Stimulated activated naive CD8-positive, alpha-beta T cell treated with anti-CD3 and anti-CD28 coated beads, Interleukin-15, Interleukin-2, amounts not matched to agents 100 ng/mL and 50 ng/mL, for 24 hours (primary cell): ENCODE measurements around the gene CDH16.
A peak's percentile ranks its signal among the peaks of the same experiment; 100 is the strongest.
"Not testable (repeated sequence)": the region's sequence is repeated elsewhere in the genome, so short reads cannot be mapped to it uniquely, and the experiment has no call there.

Experiments
- H3K27ac Mint-ChIP-seq: one replicate; pipeline ENCODE4 v1.8.0; 2021; ENCODE audit warnings: mild to moderate bottlenecking, mixed read lengths
- H3K27me3 Mint-ChIP-seq: one replicate; pipeline ENCODE4 v1.8.0; 2021; ENCODE audit warnings: mixed read lengths
- H3K36me3 Mint-ChIP-seq: one replicate; pipeline ENCODE4 v1.8.0; 2021; ENCODE audit warnings: low read depth, mixed read lengths
- H3K4me1 Mint-ChIP-seq: one replicate; pipeline ENCODE4 v1.8.0; 2021; ENCODE audit warnings: low read depth, mixed read lengths
- H3K4me3 Mint-ChIP-seq: one replicate; pipeline ENCODE4 v1.8.0; 2021; ENCODE audit warnings: mild to moderate bottlenecking, mixed read lengths
- H3K9me3 Mint-ChIP-seq: one replicate; pipeline ENCODE4 v1.8.0; 2021; ENCODE audit warnings: mixed read lengths

Gene CDH16

GRCh38 chr16:66871840-66872239, 46.8 kb downstream of the CDH16 start:
- Mint-ChIP-seq H3K4me3 (no peak overlapping the region), H3K27me3 (no peaks in the 10 kb centered on the region), H3K27ac (peak overlapping the region; percentile 38), H3K36me3 (peaks cover 7% of the 10 kb centered on the region), H3K4me1 (peaks cover 50% of the 10 kb centered on the region), H3K9me3 (peaks cover 8% of the 10 kb centered on the region)

DNA sequence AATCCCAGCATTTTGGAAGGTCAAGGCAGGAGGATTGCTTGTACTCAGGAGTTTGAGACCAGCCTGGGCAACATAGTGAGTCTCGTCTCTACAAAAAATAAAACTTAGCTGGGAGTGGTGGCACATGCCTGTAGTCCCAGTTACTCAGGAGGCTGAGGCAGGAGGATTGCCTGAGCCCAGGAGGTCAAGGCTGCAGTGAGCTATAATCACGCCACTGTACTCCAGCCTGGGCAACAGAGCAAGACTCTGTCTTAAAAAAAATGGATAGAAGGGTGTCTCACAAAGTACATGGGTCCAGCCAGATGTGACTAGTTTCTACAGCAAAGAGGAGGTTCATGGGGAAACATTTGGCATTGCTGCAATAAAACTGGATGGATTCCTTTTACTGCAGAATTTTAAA, 47.3 kb downstream of the CDH16 start:
- H3K4me1 Mint-ChIP-seq = peaks cover 46% of the 10 kb centered on the region
- not testable (repeated sequence) for H3K4me3 Mint-ChIP-seq, H3K36me3 Mint-ChIP-seq, H3K27me3 Mint-ChIP-seq, H3K9me3 Mint-ChIP-seq, H3K27ac Mint-ChIP-seq

DNA sequence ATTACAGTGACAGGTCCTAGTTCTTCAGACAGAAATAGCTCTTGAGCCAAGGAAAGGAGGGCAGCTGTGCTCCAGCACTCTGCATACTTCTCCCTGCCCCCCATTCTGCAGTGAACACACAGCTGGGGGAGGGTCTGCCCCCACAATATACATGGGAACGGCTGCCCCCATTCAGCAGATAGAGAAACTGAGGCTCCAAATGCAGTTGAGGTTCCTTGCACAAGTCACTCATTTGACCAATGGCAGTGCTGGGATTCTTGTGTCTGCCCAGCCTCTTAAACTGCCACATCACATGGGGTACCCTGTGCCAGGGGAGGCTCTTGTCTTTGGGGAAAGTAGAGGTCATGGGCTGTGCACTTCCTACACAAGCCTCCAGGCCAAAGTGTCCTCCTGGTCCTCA, 49.3 kb downstream of the CDH16 start:
- H3K27ac Mint-ChIP-seq = no peak overlapping the region
- H3K36me3 Mint-ChIP-seq = no peaks in the 10 kb centered on the region
- no peak overlapping the region for H3K4me3 Mint-ChIP-seq
- H3K4me1 Mint-ChIP-seq = peaks cover 27% of the 10 kb centered on the region
- H3K9me3 Mint-ChIP-seq = no peaks in the 10 kb centered on the region
- H3K27me3 Mint-ChIP-seq = no peaks in the 10 kb centered on the region

- Mint-ChIP-seq H3K4me1 (peaks cover 5% of the 10 kb centered on the region), H3K27ac (no peak overlapping the region), H3K36me3 (no peaks in the 10 kb centered on the region), H3K27me3 (no peaks in the 10 kb centered on the region), H3K9me3 (no peaks in the 10 kb centered on the region), H3K4me3 (no peak overlapping the region)
These were observed 55.0 kb downstream of the CDH16 start for GRCh38 chr16:66863707-66864106.

DNA sequence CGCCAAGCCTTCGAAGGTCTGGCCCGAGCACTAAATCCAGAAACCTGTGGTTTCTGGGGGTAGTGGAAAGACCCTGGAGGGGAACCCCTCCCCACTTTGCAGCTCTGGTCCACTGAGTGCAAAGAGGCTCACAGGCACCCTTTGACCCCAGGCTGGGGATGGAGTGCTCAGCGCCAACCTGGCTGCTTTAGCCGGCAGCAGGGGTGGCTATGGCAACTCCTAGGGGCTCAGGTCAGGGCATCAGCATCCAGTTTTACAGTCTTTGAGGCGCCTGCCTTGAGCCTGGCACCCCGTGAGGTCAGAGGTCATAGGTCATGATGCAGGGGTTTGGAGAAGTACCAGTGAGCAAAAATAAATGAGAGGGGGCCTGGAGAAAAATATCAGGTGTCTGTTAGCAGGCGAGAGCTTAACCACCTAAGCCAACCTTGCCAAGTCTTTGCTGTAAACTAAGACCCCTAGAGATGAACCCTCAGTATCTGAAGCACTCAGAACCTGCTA, 56.6 kb downstream of the CDH16 start:
- Mint-ChIP-seq H3K4me3 (no peak overlapping the region), H3K4me1 (no peaks in the 10 kb centered on the region), H3K27me3 (no peaks in the 10 kb centered on the region), H3K36me3 (no peaks in the 10 kb centered on the region), H3K27ac (no peak overlapping the region), H3K9me3 (no peaks in the 10 kb centered on the region)

- Mint-ChIP-seq H3K27ac (no peak overlapping the region), H3K4me3 (no peak overlapping the region), H3K4me1 (no peaks in the 10 kb centered on the region), H3K27me3 (no peaks in the 10 kb centered on the region), H3K36me3 (no peaks in the 10 kb centered on the region), H3K9me3 (no peaks in the 10 kb centered on the region)
These were observed 59.2 kb downstream of the CDH16 start for GRCh38 chr16:66859397-66860068.

GRCh38 chr16:66858740-66859396, 59.8 kb downstream of the CDH16 start:
- no peaks in the 10 kb centered on the region for H3K27me3 Mint-ChIP-seq
- H3K36me3 Mint-ChIP-seq = no peaks in the 10 kb centered on the region
- no peaks in the 10 kb centered on the region for H3K9me3 Mint-ChIP-seq
- no peak overlapping the region for H3K4me3 Mint-ChIP-seq
- no peak overlapping the region for H3K27ac Mint-ChIP-seq
- no peaks in the 10 kb centered on the region for H3K4me1 Mint-ChIP-seq
